Retinal pigment epithelial cell (primary cell): ENCODE data around the gene TBL3.

Experiments
- DNase-seq: peaks from one replicate; pipeline ENCODE4 v3.0.0-alpha.2; 2010; ENCODE audit warnings: low read depth
- H3K4me3 ChIP-seq: 2 replicates; pipeline ENCODE4 v1.5.1; 2011; ENCODE audit warnings: mild to moderate bottlenecking, low read length, control low read depth, moderate library complexity
- CTCF ChIP-seq: conservative IDR thresholded peaks from 2 replicates; pipeline ENCODE4 v1.5.1; 2011; ENCODE audit warnings: low read depth, low read length, control low read depth, inconsistent platforms

The TBL3 gene

DNA sequence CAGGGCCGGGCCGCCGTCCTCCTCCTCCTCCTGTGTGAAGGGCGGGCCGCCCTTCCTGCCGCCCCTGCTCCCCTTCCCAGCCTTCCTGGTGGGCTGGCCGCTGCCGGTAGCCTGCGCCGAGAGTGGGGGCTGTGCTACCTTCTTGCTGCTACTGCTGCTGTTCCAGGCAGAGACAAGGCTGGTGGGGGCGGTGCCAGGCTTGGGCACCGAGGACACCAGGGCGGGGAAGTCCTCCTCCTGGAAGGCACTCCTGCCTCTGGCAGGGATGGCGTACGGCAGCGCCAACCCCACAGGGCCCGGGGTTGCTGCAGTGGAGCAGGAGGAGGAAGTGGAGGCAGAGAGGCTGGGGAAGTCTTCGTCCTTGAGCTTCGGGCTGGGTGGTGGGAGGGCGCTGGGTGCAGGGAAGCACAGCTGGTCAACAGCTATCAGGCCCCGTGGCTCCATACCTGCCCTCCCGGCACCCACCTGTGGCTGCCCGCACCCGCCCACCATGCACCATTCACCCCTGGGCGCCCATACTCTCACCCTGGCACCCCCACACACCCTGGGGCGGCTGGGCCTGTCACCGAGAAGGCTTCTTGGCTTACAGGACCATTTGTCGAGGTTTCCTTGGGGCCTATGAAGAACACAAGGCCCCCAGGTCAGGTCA, 28.1 kb downstream of the TBL3 start:
- no peak for TF ChIP-seq CTCF
- no peak for DNase-seq
- H3K4me3 ChIP-seq, result no peak overlapping the region

DNA sequence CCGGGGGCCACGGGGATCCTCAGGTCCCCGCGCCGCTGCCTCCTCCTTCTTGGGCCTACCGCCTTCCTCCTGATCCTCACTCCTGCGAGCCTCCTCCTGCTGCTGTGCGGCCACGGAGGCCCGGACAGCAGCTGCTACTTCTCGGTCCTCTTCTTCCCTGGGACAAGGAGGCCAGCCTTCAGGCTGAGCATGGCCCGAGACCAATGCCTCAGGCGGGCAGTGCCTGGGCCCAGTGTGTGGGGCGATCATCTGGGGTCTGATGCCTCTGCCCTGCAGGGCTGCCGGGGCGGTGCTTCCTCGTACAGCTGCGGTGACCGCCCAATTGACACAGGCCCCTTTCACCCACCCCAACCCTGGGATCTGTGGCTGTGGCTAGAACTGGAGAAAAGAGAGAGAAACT, 29.2 kb downstream of the TBL3 start:
- no peak overlapping the region for H3K4me3 ChIP-seq
- no peak for TF ChIP-seq CTCF
- no peak for DNase-seq

- H3K4me3 ChIP-seq, result no peak overlapping the region
- no peak for TF ChIP-seq CTCF
- no peak for DNase-seq
These were observed 29.9 kb downstream of the TBL3 start for GRCh38 chr16:2001456-2002355.

GRCh38 chr16:2002406-2003230, 30.8 kb downstream of the TBL3 start:
- DNase-seq, result no peak
- TF ChIP-seq CTCF, result no peak
- H3K4me3 ChIP-seq, result no peak overlapping the region

GRCh38 chr16:2003231-2003826, 31.5 kb downstream of the TBL3 start:
- no peak for DNase-seq

More at GRCh38 chr16:2003231-2003826, 31.5 kb downstream of the TBL3 start:
- no peak for TF ChIP-seq CTCF
- H3K4me3 ChIP-seq, result no peak overlapping the region
